DMS153 treated with DMSO at 0.1 percent for 48 hours (cell line): Measurements from ENCODE around the gene CPD.
A peak's percentile ranks its signal among the peaks of the same experiment; 100 is the strongest.
"Not testable (repeated sequence)": the region's sequence is repeated elsewhere in the genome, so short reads cannot be mapped to it uniquely, and the experiment has no call there.

Experiments
- DNase-seq: peaks from one replicate; lab custom pipeline; 2025; ENCODE audit not compliant: unreplicated experiment; lab: John Stamatoyannopoulos, UW

CPD gene

GRCh38 chr17:30378825-30379302, at the start of gene CPD:
Gene CPD (plus strand): TSS chr17:30378927. CDS start chr17:30378981, 54 bp downstream.
- DNase-seq: peak; percentile 91

- no peak for DNase-seq
Measured at GRCh38 chr17:30332057-30332542, 46.6 kb upstream of the CPD start.

DNA sequence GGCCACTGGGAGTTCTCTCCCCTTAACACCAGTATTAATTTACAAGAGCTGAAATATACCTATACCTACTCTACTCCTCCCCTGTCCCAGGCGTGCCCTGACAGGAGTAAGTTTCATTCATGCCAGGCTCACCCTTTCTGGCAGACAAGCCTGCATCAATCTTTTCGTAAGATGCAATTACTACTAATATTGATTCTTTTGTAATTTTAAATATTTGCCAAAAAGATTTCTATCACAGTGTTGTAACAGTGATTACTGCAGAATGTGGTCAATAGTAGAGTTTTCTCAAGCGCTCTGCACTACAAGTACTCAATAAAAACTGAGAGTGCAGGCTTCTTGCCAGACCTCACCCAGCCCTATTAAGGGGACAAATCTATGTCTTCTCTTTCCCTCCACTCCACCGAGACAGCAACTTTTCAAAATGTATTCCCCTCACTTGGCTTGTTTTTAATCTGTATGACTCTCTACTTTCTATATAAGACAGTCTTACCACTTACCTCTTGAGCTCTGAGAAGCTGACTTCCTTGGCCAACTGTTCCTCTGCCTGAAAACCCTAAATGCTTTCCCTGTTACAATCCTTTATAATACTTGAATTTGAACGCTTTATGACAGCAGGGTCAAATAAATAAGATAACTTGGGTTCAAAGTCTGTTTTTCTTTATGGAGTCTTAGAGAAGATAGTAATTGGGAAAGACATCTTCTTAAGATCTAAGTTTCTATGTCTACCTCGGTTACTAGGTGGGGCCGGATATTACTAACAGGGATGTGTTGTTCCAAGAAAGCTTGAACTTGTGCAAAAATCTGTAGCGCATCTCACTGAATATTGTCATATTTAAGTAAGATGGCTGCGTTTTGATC, 45.0 kb upstream of the CPD start, which contains the start of gene TMIGD1:
TSS of gene TMIGD1 (minus strand) at position 555 of the 858 bp plus-strand sequence. CDS start 1,924 bp downstream, outside the sequence.
- DNase-seq: no peak

DNA sequence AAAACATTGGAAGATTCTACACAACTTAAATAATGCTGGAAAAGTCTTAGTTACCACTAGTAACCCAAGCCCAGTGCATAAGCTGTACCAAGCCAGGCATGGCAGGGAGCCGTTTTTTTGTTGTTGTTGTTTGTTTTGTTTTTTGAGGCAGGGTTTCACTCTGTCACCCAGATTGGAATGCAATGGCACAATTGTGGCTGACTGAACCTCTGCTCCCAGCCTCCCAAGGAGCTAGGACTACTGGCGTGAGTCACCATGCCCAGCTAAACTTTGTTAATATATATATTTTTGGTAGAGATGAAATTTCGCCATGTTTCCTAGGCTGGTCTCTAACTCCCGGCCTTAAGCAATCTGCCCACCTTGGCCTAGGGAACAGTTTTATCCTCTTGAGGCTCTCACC, 44.3 kb upstream of the CPD start:
- no peak for DNase-seq

DNA sequence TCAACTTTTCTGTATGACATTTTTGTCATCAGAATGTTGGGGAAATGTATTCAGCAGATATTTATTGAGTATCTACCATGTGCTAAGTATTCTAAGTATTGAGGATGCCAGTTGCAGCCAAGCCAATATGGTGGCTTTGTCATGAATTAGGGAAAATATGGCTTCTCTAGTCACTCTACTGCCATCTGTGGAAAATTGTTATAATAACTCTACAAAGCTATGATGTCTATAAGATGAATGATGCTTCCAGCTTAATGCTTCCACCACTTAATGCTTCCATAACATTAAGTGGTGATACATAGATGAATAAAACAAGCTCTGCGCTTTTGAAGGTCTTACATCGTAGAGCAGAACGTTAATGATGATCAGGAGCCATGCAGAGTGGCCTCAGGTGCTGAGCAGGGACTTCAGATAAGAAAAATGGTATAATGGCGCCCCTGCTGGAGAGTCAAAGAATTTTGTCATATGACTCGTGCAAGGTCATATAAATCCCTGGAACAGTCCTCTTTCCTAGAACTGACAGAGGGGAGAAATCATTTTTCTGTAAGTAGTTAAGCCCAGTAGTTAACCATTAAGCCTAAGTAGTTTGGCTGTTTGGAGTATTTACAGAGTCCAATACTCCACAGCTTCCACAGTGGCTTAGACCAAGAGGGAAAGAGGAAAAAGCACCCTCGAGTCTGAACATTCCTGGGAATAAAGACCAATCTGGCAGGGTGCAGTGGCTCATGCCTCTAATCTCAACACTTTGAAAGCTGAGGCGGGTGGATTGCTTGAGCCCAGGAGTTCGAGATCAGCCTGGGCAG, 42.2 kb upstream of the CPD start:
- DNase-seq: peak; percentile 94

GRCh38 chr17:30337393-30337999, 41.2 kb upstream of the CPD start:
- no peak for DNase-seq

GRCh38 chr17:30339086-30339485, 39.6 kb upstream of the CPD start:
- DNase-seq: no peak

- no peak for DNase-seq
Measured at GRCh38 chr17:30340801-30341356, 37.8 kb upstream of the CPD start.

GRCh38 chr17:30341703-30342249, 37.0 kb upstream of the CPD start:
- DNase-seq: no peak

GRCh38 chr17:30343244-30343643, 35.5 kb upstream of the CPD start:
- not testable (repeated sequence) for DNase-seq

DNA sequence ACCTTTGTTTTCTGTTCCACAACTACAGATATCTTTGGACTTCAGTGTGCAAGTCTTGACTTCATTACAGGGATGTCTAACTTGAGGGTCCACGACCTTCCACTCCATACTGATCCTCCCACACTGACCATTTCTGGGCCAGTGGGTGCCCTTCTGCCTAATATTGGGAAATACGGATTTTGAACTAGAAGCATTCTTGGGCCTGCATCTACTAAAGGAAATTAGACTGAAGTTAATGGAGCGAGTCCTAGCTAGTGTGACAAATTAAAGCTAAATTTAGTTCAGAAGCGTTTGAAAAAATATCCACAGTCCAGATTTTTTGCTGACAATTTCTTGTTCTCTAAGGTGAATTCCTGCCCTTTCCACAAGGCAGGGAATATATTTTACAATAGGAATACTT, 34.9 kb upstream of the CPD start:
- no peak for DNase-seq

GRCh38 chr17:30344283-30345088, 34.2 kb upstream of the CPD start:
- peak; percentile 87 for DNase-seq

DNA sequence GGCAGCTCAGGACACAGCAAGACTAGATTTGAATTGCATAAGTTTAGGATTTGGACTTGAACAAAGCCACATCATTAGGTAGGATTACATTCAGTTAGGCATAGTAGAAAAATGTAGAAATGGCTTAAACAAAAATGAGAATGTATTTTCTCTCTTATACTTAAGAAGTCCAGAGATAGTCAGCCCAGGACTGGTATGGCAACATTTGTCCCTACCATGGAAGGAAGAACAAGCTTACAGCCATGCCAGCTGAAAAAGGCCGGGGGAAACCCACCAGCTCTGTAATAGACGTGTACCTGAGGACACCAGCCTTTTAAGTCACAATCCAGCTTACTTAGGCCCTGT, 33.7 kb upstream of the CPD start:
- DNase-seq: no peak

GRCh38 chr17:30345527-30346075, 33.1 kb upstream of the CPD start:
- DNase-seq: no peak

GRCh38 chr17:30346221-30346795, 32.4 kb upstream of the CPD start:
- no peak for DNase-seq

- DNase-seq: no peak
Measured at GRCh38 chr17:30347488-30347887, 31.2 kb upstream of the CPD start.

DNA sequence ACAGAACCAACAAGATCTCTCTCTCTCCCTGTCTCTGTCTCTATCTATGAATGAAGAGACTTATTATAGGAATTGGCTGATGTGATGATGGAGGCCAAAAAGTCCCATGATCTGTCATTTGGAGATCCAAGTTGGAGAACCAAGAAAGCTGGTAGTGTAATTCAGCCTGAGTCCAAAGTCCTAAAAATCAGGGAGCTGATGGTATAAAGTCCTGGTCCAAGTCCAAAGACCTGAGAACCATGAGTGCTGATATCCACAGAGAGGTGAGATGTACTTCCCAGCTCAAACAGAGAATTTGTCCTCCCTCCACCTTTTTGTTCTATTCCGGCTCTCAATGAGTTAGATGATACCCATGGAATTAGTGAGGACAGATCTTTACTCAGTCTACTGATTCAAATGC, 29.5 kb upstream of the CPD start:
- DNase-seq: no peak

GRCh38 chr17:30351263-30351662, 27.5 kb upstream of the CPD start:
- DNase-seq: not testable (repeated sequence)

DNA sequence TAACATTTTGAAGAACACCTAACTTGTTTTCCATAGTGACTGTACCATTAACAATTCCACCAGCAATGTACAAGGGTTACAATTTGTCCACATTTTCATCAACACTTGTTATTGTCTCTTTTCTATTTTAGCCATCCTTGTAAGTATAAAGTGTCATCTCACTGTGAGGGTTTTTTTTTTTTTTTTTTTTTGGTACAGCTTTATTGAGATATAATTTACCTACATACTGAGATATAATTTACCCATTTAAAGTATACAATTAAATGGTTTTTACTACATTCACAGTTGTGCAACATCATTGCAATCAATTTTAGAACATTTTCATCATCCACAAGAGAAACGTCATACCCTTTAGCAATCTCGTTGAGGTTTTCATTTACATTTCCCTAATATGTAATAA, 27.0 kb upstream of the CPD start:
- no peak for DNase-seq
